GM12801 (cell line): ENCODE results near the gene TACC2.

ENCODE experiments used
- CTCF ChIP-seq: IDR thresholded peaks from one replicate; pipeline ENCODE4 v1.5.1; 2011; ENCODE audit warnings: control low read depth; ENCODE audit not compliant: insufficient read length; ENCODE audit errors: extremely low read depth

The TACC2 gene

DNA sequence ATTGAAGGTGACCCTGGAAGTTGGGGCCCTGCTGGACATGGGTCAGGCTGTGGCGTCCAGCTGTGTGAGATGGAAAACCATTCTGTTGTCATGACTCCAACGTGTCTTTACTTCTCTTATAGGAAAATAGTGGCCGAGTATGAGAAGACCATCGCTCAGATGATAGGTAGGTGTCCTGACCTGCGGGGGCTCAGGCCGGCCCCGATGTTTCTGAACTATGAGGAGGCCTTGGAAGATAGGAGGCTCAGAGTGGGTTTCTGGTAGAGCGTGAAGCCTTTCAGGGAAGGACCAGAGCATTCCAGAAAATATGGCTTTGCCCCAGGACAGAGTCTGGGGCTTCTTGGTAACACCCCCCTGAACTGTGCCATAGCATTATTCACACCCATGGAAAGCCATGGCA lies 252.9 kb downstream of the TACC2 start:
- TF ChIP-seq CTCF = no peak

GRCh38 chr10:122243550-122243949 lies 254.6 kb downstream of the TACC2 start:
- no peak for TF ChIP-seq CTCF

- TF ChIP-seq CTCF = no peak
Observed at GRCh38 chr10:122244001-122244975, 255.3 kb downstream of the TACC2 start.

- TF ChIP-seq CTCF = no peak
Observed at GRCh38 chr10:122245136-122245535, 256.2 kb downstream of the TACC2 start.

GRCh38 chr10:122245897-122246296 lies 256.9 kb downstream of the TACC2 start:
- TF ChIP-seq CTCF = no peak

DNA sequence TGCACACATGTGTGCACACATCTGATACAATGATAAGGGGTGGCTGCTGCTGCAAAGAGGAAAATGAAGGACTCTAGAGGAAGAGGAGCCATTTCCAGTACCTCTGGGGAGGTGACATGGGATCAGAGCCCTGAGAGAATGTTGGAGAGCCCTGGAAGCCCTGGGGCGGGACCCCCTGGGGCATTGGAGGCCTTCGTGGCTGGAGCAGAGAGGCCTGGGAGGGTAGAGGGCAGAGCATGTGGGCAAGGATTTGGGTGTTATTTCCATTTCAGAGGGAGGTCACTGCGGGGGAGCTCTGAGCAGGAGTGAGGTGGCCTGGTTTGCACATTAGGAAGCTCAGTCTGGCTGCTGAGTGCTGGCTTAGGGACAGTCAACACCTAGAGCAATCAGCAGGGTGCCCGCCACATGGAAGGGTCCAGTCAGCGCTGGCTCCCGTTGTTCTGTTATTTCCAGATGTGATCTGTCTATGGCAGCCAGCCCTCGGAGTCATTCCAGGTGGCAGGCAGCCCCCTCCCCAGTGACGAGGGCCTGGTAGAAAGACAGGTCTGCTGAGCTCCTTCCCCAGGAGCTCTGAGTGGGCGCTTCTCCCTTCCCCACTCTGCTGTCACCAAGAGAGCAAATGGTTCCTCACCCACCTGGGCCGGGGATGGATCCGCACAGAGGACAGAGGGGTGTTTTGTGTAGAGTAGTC lies 258.0 kb downstream of the TACC2 start:
- no peak for TF ChIP-seq CTCF

- TF ChIP-seq CTCF = no peak
Observed at GRCh38 chr10:122248356-122249302, 259.7 kb downstream of the TACC2 start.
